Esophagus muscularis mucosa (tissue), 3 donors: Measurements from ENCODE around the gene NAV3.

Experiments
- POLR2A ChIP-seq: fragments of 450-650 bp; IDR thresholded peaks from one replicate; pipeline ENCODE4 v1.6.1; 2017; ENCODE audit warnings: antibody characterized with exemption, moderate library complexity, mild to moderate bottlenecking, low read depth
- POLR2AphosphoS5 ChIP-seq, 2 donors: sonication (generic); formaldehyde crosslinking; IDR thresholded peaks; one replicate each; pipeline ENCODE4 v1.6.1; 2017; ENCODE audit warnings: antibody characterized with exemption in 2 of 2
- TF ChIP-seq, protein P1 (sequence below), 3 experiments: fragments of 200-600 bp in 2 of 3; fragments of 450-650 bp in 1 of 3; sonication (generic) in 2 of 3; IDR thresholded peaks; one replicate each; pipeline ENCODE4 v1.5.1; 2017 to 2019; ENCODE audit warnings: antibody characterized with exemption in 3 of 3, mild to moderate bottlenecking in 2 of 3, moderate library complexity in 1 of 3

DNA sequence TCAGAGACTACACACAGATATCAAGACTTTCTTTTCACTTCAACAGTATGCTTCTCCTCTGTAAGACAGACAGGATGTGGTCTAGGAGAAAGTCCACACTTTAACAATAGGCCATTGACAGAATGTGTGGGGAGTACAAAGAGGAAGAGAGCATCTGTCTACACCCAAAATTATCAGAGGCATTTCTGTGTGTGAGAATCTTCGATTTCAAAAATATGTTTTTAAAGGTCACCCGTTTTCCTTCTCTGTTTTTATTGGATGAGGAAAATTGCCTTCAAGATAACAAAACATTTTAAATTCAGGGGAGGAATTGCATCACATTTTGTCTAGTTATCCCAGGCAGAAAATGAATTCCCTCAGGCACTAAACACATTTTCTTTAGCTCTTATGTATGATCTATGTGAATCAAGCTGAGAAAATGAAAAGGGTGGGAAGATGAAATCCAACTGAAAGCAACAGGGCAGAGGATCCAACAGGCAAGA is 16.4 kb downstream of the NAV3 start:
- TF ChIP-seq, protein P1, sequence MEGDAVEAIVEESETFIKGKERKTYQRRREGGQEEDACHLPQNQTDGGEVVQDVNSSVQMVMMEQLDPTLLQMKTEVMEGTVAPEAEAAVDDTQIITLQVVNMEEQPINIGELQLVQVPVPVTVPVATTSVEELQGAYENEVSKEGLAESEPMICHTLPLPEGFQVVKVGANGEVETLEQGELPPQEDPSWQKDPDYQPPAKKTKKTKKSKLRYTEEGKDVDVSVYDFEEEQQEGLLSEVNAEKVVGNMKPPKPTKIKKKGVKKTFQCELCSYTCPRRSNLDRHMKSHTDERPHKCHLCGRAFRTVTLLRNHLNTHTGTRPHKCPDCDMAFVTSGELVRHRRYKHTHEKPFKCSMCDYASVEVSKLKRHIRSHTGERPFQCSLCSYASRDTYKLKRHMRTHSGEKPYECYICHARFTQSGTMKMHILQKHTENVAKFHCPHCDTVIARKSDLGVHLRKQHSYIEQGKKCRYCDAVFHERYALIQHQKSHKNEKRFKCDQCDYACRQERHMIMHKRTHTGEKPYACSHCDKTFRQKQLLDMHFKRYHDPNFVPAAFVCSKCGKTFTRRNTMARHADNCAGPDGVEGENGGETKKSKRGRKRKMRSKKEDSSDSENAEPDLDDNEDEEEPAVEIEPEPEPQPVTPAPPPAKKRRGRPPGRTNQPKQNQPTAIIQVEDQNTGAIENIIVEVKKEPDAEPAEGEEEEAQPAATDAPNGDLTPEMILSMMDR (IDR thresholded peaks at IDR 0.05), result no peak
- TF ChIP-seq POLR2A (no peak), POLR2AphosphoS5 (IDR thresholded peaks at IDR 0.05) (no peak)
